LoVo (cell line): ENCODE results near the gene GASK1B.

Experiments used
- DNase-seq: peaks from one replicate; pipeline ENCODE4 v3.0.0-alpha.2; 2016; ENCODE audit warnings: low spot score

Gene GASK1B

GRCh38 chr4:158172261-158173258 lies at the start of gene GASK1B:
Gene GASK1B, minus strand, starts transcription at chr4:158173025. Its CDS starts 1,650 bp downstream, at chr4:158171375.
- DNase-seq = peak; percentile 62

- no peak for DNase-seq
These were observed 46.8 kb upstream of the GASK1B start for GRCh38 chr4:158219623-158220022.

- DNase-seq = no peak
These were observed 44.9 kb upstream of the GASK1B start for GRCh38 chr4:158217763-158218162.

DNA sequence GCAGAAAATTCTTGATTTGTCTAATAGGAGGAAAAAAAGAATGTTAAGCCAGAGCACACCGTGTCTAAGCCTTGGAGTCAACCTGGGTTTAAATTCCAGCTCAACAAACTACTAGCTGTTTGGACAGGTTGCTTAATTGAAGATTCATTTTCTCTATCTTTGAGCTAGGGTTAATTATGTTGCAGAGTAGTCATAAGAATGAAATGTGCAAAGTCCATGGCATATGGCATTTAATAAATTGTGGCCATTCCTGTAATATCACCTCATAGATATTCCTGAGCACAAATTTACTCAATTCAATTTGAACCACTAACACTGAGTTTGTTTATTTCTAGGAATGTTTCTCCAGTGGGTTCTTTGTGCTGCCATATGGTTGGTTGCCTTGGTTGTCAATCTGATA lies 42.0 kb upstream of the GASK1B start:
- DNase-seq = no peak

- DNase-seq = no peak
These were observed 40.6 kb upstream of the GASK1B start for GRCh38 chr4:158213466-158213865.

DNA sequence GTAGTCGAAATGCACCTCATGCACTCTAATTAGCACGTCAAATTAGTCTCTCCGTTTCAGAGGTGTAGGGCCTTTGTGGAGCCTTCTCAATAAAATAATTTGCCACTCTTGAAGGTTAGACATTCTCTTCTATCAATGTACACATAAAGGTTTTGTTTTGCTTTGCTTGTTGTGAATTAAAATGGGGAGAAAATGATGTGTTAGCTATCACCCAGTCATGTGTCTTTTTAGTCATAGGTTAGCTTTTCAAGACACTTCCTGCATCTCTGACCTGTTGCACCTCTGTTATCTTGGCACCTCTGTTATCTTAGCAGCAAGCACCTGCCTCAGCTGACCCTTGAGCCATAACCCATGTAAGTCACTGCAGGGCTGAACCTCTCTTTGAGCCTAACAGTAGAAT lies 38.4 kb upstream of the GASK1B start:
- peak; percentile 14 for DNase-seq

DNA sequence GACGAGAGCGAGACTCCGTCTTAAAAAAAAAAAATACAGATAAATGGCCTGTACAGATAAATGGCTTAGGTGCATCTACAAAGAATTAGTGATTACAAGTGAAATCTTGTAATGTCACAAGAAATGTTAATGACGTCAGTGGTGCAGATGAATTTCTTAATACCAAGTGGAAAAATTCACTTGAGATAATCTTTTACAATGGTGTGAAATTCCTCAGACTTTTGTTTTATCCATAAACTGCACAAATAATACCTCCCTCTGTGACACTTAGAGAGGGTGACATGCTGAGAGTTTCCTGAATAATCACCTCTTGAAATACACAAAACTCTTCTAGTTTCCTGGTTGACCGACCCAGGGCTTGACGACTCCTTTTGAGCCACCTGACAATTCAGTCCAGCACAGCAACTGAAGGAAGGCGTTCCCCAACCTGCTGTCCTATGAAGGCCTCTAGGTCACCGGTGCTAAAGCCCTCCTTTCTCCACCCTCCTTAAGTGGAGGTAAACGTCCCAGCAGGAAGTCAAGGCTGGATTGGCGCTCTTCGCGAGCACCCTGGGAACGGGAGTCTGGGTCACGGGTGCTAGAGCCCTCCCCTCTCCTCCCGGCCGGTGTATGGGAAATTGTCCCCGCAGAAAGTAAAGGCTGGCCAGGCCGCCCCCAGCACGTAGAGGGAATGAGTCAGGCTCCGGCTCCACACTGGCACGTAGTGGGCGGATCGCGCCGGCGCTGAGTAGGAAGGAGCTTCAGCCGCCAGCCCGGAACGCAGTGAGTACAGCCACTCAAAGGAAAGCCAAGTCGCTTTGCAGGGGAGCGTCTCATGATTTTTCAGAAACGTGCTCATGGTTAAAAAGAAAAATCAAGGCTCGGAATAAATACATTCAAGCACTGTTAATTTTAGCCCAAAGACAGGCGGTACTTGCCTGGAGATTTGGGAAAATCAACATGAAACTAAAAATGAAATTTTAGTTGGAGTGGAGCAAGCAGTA lies 37.3 kb upstream of the GASK1B start, which contains the start of gene TMEM144:
Gene TMEM144, plus strand, starts transcription at position 662 of the 983 bp plus-strand sequence. CDS start 2,182 bp downstream, outside the sequence.
- peak; percentile 93 for DNase-seq

DNA sequence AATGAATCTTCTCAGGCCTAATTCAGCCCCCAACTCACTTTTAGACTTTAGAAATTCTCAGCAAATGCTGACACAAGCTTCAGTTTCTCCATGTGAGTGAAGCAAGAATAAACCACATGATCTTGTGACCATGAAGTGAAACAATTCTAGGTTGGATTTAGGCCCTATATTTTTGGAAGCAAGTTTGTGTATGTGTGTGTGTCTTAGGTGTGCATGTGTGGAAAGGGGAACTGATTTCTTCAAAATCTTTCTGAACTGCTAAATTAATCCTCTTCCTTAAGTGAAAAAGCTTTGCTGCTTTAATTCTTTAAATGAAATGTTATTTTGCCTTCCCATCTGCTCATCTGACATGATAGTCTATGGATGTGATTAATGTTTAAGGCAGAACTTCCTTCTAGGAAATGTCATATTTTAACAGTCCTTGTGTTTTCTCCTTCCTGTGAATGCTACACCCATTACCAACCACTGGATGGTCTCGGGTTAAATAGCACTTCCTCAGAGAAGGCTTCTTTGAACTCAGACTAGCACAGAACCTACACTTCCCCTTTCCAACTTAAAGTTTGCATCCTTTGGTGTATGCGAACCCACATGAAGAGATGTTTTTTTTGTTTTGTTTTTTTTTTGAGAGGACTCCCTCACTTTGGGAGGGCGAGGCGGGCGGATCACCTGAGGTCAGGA lies 36.3 kb upstream of the GASK1B start:
- DNase-seq = no peak

- DNase-seq = no peak
These were observed 31.1 kb upstream of the GASK1B start for GRCh38 chr4:158203929-158204328.

GRCh38 chr4:158203436-158203835 lies 30.6 kb upstream of the GASK1B start:
- no peak for DNase-seq

DNA sequence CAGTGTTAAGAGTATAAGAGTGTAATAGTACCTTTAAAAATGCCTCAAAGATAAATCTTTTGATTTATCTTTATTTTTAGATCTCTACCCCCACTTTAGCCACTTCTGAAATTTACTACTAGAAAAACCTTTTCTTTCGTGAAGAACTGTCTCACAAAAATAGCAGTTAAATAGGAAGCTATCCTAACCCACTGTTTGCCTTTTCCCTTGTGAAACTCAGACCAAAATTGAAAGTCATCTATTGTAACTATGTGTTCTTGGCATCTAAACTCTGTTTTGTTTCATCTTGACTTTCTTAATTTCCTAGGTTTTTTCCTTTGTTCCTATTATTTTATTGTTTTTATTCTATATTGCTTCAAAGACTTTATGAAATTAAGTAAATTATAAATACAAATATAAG lies 29.7 kb upstream of the GASK1B start:
- no peak for DNase-seq

- DNase-seq = no peak
These were observed 29.1 kb upstream of the GASK1B start for GRCh38 chr4:158201876-158202275.

DNA sequence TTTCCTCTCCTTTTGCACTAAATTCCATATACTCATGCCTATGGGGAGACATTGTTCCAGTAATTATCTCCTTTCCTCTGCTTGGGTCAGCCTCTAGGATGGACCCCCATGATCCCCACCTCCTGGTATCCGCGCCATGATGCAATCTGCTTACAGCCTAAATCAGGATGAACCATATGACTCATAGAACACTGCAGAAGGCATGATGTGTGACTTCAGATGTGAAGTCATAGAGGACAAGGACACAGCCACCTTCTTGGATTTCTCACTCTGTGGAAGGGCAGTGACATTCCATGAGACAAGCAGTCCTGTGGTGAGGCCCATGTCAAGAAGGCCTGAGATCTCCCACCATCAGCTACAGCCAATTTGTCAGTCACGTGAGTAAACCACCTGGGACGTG lies 28.5 kb upstream of the GASK1B start:
- no peak for DNase-seq

- no peak for DNase-seq
These were observed 27.4 kb upstream of the GASK1B start for GRCh38 chr4:158200214-158200613.

GRCh38 chr4:158197194-158197776 lies 24.5 kb upstream of the GASK1B start:
- no peak for DNase-seq

- DNase-seq = no peak
These were observed 22.5 kb upstream of the GASK1B start for GRCh38 chr4:158195297-158195696.

DNA sequence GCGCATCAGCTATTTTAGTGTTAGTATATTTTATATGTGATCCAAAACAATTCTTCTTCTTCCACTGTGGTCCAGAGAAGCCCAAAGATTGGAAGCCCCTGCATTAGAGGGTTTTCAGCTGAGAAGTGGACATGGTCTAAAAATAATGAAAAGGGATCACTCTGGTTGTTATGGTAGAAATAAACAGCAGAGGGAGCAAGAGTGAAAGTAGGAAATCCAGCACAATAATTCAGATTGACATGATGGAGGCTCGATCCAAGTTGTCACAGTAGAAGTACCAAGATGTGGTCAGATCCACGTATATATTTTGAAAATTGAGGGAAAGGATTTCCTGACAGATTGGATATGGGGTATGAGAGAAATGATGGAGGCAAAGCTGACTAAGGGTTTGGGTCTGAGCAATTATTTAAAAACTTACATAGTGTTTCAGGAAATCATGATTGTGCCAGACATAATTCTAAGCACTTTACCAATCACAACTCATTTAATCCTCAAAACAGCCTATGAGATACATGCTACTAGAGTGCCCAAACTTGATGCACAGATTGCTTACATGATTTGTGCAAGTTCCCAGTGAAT lies 20.4 kb upstream of the GASK1B start:
- peak; percentile 56 for DNase-seq

GRCh38 chr4:158192439-158193158 lies 19.8 kb upstream of the GASK1B start:
- DNase-seq = no peak

DNA sequence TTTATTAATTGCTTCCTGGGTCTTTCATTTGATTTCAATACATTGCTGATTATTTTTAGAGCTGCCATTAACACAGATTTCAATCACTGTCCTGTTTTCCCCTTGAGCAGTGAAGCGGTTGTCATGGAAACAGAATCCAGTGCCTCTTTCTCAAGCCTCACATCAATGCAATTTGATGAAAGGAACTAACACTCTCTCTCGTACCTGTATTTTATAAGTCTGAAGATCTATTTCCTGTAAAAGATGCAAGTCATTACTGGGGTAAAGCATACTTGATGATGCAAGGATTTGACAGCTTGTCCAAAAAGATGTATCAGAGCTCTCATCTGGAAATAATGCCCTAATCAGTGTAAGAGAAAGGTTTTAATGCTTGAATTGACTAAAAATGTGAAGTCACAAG lies 17.9 kb upstream of the GASK1B start:
- DNase-seq = no peak

DNA sequence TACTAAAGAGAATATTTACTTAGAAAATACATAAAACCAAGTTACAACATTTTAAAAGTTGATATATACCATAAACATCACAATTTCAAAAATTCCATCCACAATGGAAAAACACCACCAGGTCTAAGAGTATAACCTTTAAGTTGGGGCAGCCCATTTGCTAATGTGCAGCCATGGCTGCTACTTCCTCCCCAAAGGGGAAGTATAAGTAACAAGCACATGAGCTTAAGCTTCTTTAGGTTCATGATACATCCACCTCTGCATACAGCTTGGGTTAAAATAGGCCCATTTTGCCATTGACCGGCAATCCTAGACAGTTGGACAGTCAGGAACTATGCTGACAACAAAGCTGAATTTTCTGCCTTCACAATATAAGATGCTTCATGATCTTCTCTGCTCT lies 16.6 kb upstream of the GASK1B start:
- no peak for DNase-seq
